Glomerular visceral epithelial cell (primary cell): ENCODE results near the gene ACKR4.
"Not testable (repeated sequence)": the region's sequence is repeated elsewhere in the genome, so short reads cannot be mapped to it uniquely, and the experiment has no call there.

Experiments used
- DNase-seq: peaks from one replicate; pipeline ENCODE4 v3.0.0-alpha.2; 2016; ENCODE audit errors: extremely low spot score

The ACKR4 gene

GRCh38 chr3:132594498-132594897 is 2.6 kb upstream of the ACKR4 start:
- no peak for DNase-seq

GRCh38 chr3:132595014-132595413 is 2.1 kb upstream of the ACKR4 start:
- DNase-seq, result peak; percentile 12

GRCh38 chr3:132596326-132596725 is 744 bp upstream of the ACKR4 start:
- no peak for DNase-seq

- DNase-seq, result no peak
Observed at GRCh38 chr3:132597660-132598059, 590 bp downstream of the ACKR4 start.

DNA sequence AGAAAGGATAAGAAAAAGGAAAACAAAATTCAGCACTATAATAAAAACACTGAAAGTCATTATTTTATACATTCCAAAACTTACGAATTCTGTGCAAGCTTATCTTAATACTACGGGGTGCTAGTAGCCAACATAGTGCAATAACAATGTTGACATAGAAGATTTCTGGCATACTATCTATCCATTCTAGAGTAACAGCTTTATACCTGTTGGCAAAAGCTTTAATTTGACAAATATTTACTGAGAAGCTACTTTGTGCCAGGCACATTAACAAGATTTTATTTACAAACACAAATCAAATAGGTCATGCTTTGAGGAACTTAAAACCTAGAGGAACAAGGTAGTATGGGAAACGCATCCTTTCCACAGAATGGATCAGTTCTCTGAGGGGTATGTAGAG is 1.1 kb downstream of the ACKR4 start:
- no peak for DNase-seq

- DNase-seq, result not testable (repeated sequence)
Observed at GRCh38 chr3:132600614-132601013, 3.5 kb downstream of the ACKR4 start.

DNA sequence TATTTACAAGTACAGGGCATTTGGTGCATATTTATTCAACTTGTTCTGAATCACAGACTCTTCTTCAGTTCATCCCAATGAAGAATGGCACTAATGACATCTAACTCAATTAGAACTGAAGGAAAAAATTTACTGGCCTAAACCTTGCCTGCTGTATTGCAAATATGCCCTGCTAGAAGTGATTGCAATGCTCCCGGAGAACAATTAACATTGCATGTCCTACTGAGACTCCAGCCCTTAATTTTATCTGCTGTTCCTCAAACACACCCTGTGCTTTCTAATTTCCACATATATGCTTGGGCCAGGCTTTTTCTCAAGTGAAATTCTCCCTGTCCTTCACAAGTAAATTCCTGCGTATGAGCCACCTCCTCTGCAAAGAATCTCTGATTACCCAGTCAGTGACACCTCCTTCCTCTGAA is 8.3 kb downstream of the ACKR4 start:
- DNase-seq, result no peak

GRCh38 chr3:132606085-132606484 is 9.0 kb downstream of the ACKR4 start:
- DNase-seq, result no peak

DNA sequence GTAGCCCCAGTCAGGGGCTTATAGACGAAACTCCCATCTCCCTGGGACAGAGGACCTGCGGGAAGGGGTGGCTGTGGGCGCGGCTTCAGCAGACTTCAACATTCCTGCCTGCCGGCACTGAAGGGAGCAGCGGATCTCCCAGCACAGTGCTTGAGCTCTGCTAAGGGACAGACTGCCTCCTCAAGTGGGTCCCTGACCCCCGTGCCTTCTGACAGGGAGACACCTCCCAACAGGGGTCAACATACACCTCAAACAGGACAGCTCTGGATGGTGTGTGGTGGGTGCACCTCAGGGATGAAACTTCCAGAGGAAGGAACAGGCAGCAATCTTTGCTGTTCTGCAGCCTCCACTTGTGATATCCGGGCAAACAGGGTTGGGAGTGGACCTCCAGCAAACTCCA is 9.6 kb downstream of the ACKR4 start:
- not testable (repeated sequence) for DNase-seq

DNA sequence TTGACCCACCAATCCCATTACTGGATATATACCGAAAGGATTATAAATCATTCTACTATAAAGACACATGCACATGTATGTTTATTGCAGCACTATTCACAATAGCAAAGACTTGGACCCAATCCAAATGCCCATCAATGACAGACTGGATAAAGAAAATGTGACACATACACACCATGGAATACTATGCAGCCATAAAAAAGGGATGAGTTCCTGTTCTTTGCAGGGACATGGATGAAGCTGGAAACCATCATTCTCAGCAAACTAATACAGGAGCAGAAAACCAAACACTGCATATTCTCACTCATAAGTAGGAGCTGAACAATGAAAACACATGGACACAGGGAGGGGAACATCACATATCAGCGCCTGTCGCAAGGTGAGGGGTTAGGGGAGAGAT is 18.2 kb downstream of the ACKR4 start:
- not testable (repeated sequence) for DNase-seq

GRCh38 chr3:132615881-132616280 is 18.8 kb downstream of the ACKR4 start:
- no peak for DNase-seq

- no peak for DNase-seq
Observed at GRCh38 chr3:132616780-132617179, 19.7 kb downstream of the ACKR4 start.

GRCh38 chr3:132622148-132622547 is 25.1 kb downstream of the ACKR4 start:
- no peak for DNase-seq

DNA sequence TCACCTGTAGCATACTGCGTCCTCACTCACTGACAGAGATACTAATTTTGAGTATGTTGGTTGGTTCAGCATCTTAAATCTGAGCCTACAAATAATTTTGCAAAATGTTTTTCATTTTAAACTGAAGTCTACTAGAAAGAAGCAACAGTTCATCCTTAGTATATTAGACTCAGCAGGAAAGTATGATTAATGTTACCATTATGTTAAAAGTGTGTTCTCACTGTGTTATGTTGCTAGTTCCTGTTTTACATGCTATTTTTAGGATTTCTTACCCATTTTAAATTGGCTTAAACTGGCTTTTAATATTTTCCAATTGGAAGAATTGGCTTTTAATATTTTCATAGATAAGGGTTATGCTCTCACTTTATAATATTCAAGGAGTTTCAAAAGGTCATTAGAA is 25.7 kb downstream of the ACKR4 start:
- DNase-seq, result no peak

DNA sequence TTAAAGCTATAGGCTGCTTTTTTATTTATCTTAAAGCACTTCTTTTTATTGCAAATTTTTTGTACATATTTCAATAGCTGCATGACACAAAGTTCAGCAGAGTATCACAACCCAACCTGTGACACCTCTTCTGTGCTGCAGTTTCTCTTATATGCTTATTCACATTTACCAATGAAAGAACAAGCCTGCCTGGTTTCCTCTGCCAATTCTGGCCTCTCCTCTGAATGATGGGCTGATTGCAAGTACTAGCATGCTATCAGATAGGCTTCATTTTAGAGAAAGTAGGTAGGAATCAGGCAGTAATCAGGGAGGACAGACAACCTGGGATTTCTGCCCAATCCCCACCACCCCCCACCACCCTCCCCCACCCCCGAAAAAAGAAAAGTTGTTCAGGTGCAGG is 26.6 kb downstream of the ACKR4 start:
- no peak for DNase-seq

- no peak for DNase-seq
Observed at GRCh38 chr3:132624790-132625189, 27.7 kb downstream of the ACKR4 start.

DNA sequence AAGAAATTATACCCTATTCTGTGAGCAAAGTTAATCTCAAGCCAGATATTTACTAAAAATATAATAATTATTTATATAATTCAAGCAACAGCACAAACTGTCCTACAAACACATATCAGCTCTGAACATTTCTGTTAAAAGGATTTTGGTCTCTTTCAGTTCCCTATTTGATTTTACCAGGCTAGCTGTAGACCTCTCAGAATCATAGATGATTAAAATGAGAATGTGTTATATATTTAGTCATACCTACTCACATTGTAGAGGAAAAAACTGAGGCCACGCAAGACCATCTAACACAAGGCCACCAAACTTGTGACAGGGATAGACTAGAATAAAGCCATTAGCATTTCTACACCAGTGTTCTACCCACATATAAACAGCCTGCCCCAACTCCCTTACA is 28.5 kb downstream of the ACKR4 start:
- no peak for DNase-seq

DNA sequence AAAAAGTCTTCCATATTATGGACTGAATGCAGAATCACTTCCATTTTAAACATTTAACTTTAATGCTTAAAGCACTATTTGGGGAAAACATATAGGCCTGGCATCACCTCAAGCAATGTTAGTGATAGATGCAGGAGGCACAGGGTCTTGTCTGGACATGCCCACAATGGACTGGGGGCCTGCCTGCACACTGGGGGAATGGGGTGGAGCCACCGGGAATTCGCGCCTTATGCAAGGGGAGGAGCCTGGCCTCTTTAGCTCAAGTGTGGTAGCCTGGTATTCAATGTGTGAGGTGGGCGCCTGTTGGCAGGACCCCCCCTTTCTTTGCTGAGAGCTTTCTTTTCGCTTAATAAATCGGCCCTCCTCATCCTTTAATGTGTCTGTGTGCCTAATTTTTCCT is 29.9 kb downstream of the ACKR4 start:
- DNase-seq, result no peak

GRCh38 chr3:132628157-132628556 is 31.1 kb downstream of the ACKR4 start:
- no peak for DNase-seq

DNA sequence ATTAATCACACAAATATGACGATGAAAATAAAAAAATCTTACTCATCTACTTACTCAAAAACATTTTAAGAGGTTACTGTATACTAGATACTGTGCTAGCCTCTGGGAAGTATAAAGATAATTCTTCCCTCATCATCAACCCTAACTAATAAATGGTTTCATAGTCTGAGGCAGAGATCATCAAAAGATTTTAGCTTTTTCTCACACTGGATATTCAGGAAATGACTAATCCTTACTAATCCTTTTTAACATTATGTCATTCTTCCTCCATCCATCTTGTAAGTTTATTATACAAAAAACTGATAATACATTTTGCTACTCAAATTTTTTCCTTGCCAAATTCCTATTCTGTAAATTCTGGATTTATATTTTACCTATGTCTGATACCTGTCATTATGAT is 32.9 kb downstream of the ACKR4 start:
- peak; percentile 21 for DNase-seq

DNA sequence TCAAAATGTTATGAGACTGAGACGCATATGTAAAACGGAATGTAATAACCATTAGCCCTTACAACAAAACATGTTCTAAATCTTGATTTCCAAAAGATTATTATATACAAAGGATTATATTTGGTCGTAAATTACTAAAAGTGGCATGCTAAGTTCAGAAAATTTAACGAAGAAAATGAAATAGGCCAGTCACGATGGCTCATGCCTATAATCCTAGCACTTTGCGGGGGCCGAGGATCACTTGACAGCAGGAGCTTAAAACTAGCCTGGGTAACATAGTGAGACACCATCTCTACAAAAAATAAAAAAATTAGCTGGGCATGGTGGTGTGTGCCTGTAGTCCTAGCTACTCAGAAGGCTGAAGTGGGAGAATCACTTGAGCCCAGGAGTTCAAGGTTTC is 33.5 kb downstream of the ACKR4 start:
- DNase-seq, result no peak

GRCh38 chr3:132635052-132635451 is 38.0 kb downstream of the ACKR4 start:
- no peak for DNase-seq

- DNase-seq, result no peak
Observed at GRCh38 chr3:132637590-132637989, 40.5 kb downstream of the ACKR4 start.

GRCh38 chr3:132638706-132639105 is 41.6 kb downstream of the ACKR4 start:
- DNase-seq, result no peak

- not testable (repeated sequence) for DNase-seq
Observed at GRCh38 chr3:132641427-132641826, 44.4 kb downstream of the ACKR4 start.
